Measurements from ENCODE around the gene SLAMF1. TPM values are rescaled to one million over a fixed set of nuclear protein-coding genes. Genes with fewer than 3 reads are reported as not detected.

The SLAMF1 gene
- polyA plus RNA-seq, 3 donors, result 0.13 to 0.65 TPM; not detected in 1

- H3K4me1 ChIP-seq (ENCODE audit: control insufficient read depth in 1 of 2, insufficient read depth in 2 of 2, low read length in 2 of 2), result peaks cover 44 to 52% of the 10 kb centered on the region in 2 donors
- H3K27me3 Mint-ChIP-seq (ENCODE audit: low read depth in 3 of 3), result no peaks in the 10 kb centered on the region
- intact Hi-C loops (cut with micrococcal nuclease), result no loop called here
Observed at GRCh38 chr1:160669802-160670201, 23.0 kb upstream of the SLAMF1 start.

GRCh38 chr1:160669276-160669675 is 22.4 kb upstream of the SLAMF1 start:
- intact Hi-C loops (cut with micrococcal nuclease), result no loop called here
- Histone ChIP-seq H3K4me3 (replicated peaks in 1 of 3; ENCODE audit: low read depth in 2 of 3, low read length in 3 of 3) (no peak overlapping the region), H3K4me2 (replicated peaks; ENCODE audit: extremely low read depth, low read length, poor library complexity, severe bottlenecking) (no peak overlapping the region), H3K9ac (ENCODE audit: insufficient read depth, low read length, poor library complexity, severe bottlenecking) (no peak overlapping the region), H3K9me3 (replicated peaks in 1 of 2; ENCODE audit: control insufficient read depth in 1 of 2, insufficient read depth in 1 of 2, low read length in 2 of 2) (peaks cover 3 to 10% of the 10 kb centered on the region in 2 donors), H3K79me2 (ENCODE audit: insufficient read depth, low read length) (no peaks in the 10 kb centered on the region), H2AFZ (ENCODE audit: insufficient read depth, low read depth, low read length, poor library complexity, severe bottlenecking) (no peak overlapping the region), H3K27ac (ENCODE audit: low read depth in 1 of 2, low read length in 2 of 2) (no peak overlapping the region), H3K36me3 (replicated peaks in 1 of 2; ENCODE audit: control insufficient read depth in 1 of 2, insufficient read depth in 2 of 2, low read length in 2 of 2) (no peaks in the 10 kb centered on the region), H3K4me1 (ENCODE audit: control insufficient read depth in 1 of 2, insufficient read depth in 2 of 2, low read length in 2 of 2) (peaks cover 49 to 57% of the 10 kb centered on the region in 2 donors), H3K27me3 (ENCODE audit: control insufficient read depth in 2 of 2, insufficient read depth in 2 of 2, low read length in 2 of 2) (no peaks in the 10 kb centered on the region), H4K20me1 (ENCODE audit: insufficient read depth, low read length) (peaks cover 12% of the 10 kb centered on the region)
- no peak overlapping the region for H3K4me3 Mint-ChIP-seq
- H3K27ac Mint-ChIP-seq, result no peak overlapping the region
- TF ChIP-seq CTCF (IDR thresholded peaks at IDR 0.05), result no peak
- peaks cover 6 to 14% of the 10 kb centered on the region in 2 donors for H3K36me3 Mint-ChIP-seq
- peaks cover 2 to 14% (median 9%) of the 10 kb centered on the region in 7 donors for H3K9me3 Mint-ChIP-seq
- H3K27me3 Mint-ChIP-seq (ENCODE audit: low read depth in 3 of 3), result no peaks in the 10 kb centered on the region
- no peak for DNase-seq
- peaks cover 37% of the 10 kb centered on the region for H3K4me1 Mint-ChIP-seq

More at GRCh38 chr1:160669802-160670201, 23.0 kb upstream of the SLAMF1 start:
- Histone ChIP-seq H2AFZ (ENCODE audit: insufficient read depth, low read depth, low read length, poor library complexity, severe bottlenecking) (no peak overlapping the region), H3K9me3 (replicated peaks in 1 of 2; ENCODE audit: control insufficient read depth in 1 of 2, insufficient read depth in 1 of 2, low read length in 2 of 2) (peaks cover 3 to 10% of the 10 kb centered on the region in 2 donors), H3K27ac (ENCODE audit: low read depth in 1 of 2, low read length in 2 of 2) (no peak overlapping the region), H3K4me2 (replicated peaks; ENCODE audit: extremely low read depth, low read length, poor library complexity, severe bottlenecking) (no peak overlapping the region), H3K27me3 (ENCODE audit: control insufficient read depth in 2 of 2, insufficient read depth in 2 of 2, low read length in 2 of 2) (no peaks in the 10 kb centered on the region), H3K9ac (ENCODE audit: insufficient read depth, low read length, poor library complexity, severe bottlenecking) (no peak overlapping the region), H3K4me3 (replicated peaks in 1 of 3; ENCODE audit: low read depth in 2 of 3, low read length in 3 of 3) (no peak overlapping the region), H3K36me3 (replicated peaks in 1 of 2; ENCODE audit: control insufficient read depth in 1 of 2, insufficient read depth in 2 of 2, low read length in 2 of 2) (no peaks in the 10 kb centered on the region), H3K79me2 (ENCODE audit: insufficient read depth, low read length) (no peaks in the 10 kb centered on the region), H4K20me1 (ENCODE audit: insufficient read depth, low read length) (peaks cover 17% of the 10 kb centered on the region)
- no CpG with 5 or more reads among the region's 20 CpGs for WGBS (ENCODE audit: insufficient coverage)
- no peak for DNase-seq
- peaks cover 6 to 14% of the 10 kb centered on the region in 2 donors for H3K36me3 Mint-ChIP-seq
- H3K4me1 Mint-ChIP-seq, result peaks cover 32% of the 10 kb centered on the region
- peaks cover 2 to 14% (median 9%) of the 10 kb centered on the region in 7 donors for H3K9me3 Mint-ChIP-seq
- TF ChIP-seq CTCF (IDR thresholded peaks at IDR 0.05), result no peak
- no peak overlapping the region for H3K4me3 Mint-ChIP-seq
- no peak overlapping the region for H3K27ac Mint-ChIP-seq

All from CD14-positive monocyte (primary cell).